Left colon (tissue), 2 donors: ENCODE measurements around the gene ME1. TPM values are rescaled to one million over a fixed set of nuclear protein-coding genes. Genes with fewer than 3 reads are reported as not detected.

ENCODE experiments used
- ATAC-seq: fragments of 200-7000 bp; cut with Tn5 transposase; one replicate; pipeline ENCODE4 v1.9.1; 2020; ENCODE audit warnings: mild to moderate bottlenecking, moderate library complexity
- DNase-seq, 2 donors: peaks; one replicate each; pipeline ENCODE4 v3.0.0-alpha.2; 2020
- intact Hi-C, 2 donors: fragments of 100-400 bp; cut with DNase I in 1 of 2; cut with micrococcal nuclease in 1 of 2; formaldehyde crosslinking; loops; one replicate each; pipeline versions ENCODE4 v1.11.2 to v1.14.0; 2022; cut with DNase I, micrococcal nuclease
- total RNA-seq, 2 donors: library from RNA; stranded (reverse); fragmentation: NEBNext Ultra II Directional; extraction: Animal tissue kit (Norgen Biotek cat#: 25700); gene quantifications; one replicate each; pipeline ENCODE4 v1.2.1, GENCODE V29; 2021
- donor health status: DM: no; HTN: no; CAD: no.
- donor health status: DM: yes; HTN: yes; CAD: no.

The ME1 gene
- total RNA-seq, 2 donors from 2014 or later, result 4.8 to 6.8 TPM

DNA sequence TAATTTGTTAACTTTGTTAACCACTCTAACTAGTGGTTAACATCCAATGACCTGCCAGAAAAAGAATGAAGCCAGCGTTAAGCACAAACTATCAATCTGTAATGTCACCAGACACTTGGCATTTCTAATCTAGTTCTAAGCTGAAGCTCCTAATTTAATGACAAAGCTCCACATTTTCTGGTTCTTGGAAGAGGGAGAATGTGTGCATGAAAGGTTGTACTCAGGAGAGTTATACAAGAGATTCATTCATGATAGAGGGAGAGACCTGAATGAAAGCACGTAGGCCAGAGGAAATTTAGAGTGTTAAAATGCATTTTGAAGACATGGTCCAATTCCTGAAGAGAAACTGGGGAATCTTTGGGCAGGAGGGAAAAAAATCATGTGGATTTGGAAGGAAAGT, 8.3 kb upstream of the ME1 start:
- DNase-seq, result no peak
- intact Hi-C loops, result no loop called here
- no peak for ATAC-seq

DNA sequence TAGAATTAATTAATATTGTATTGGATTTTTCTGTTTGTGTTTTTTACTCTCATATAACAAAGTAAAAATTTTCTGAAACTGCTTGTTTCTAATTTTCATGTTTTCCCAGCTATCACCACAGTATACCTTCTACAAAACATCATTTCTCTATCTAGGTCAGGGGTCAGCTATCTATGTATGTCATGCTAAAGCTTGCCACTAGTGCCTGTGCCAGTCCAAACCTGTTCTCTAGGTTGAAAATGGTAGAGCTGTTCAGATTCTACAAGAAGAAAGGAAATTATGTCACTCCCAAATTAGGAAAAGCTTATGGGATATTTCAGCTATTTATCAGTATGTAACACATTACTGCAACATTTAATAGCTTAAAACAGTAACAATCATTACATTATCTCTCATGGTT, 5.8 kb upstream of the ME1 start:
- intact Hi-C loops, result no loop called here
- DNase-seq (no peak), ATAC-seq (no peak)

GRCh38 chr6:83433177-83433576, 2.3 kb upstream of the ME1 start:
- intact Hi-C loops, result no loop called here
- DNase-seq (no peak), ATAC-seq (no peak)

DNA sequence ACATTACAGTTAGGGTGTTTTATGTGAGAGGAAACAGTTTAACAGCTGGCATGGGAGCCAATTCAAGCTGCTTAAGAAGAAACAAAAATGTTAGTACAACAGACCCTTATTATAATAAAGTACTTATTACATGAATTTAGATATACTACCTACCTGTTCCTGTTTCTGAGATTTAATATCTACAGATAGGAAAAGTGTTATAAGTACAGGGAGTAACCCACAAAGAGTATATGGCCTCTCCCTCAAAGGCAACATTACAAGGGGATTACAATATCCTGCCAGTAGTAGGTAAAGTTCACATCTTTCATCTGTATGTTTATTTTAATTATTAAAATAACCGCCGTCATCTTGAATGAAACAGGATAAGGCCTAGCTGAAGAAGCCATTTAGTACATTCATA, 1.8 kb upstream of the ME1 start:
- ATAC-seq (peak; percentile 51), DNase-seq (no peak)
- intact Hi-C loops, result no loop called here

- intact Hi-C loops, result no loop called here
- ATAC-seq, result peak; percentile 83
- DNase-seq, result peak; percentile 82 to 87
Measured at GRCh38 chr6:83431545-83432155, 799 bp upstream of the ME1 start.

DNA sequence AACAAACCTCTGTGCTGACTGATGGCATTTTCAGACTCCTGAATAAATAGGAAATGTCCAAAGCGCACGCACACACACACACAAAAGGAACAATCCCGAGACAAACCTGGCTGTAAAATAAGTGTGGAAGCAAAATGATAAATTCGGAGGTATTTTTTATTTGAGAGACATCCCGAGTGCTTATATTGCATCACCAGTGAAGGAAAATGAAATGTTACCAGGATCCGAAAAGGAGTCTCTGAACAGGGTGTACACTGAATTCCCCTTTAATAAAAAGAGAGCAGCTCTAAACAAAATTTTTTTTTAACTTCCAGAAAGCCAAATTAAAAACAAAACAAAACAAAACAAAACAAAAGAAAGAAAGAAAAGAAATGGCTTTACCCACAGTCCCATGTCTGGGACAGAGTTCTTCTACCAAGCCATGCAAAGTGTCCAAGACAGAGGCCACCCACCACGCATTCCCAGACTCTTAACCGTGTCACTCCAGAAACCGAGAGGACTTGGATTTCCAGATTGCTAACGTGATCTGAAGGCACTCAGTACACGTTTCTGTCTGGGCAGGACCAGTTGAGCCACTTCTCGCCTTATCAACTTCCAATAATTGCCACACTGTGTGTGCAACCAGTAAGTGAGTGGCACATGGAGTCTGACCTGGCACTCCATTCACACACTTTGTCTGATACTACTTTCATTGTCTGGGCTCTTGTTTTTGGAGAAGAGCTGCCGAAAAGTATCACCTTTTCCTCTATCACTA, 817 bp downstream of the ME1 start:
- intact Hi-C loops, result no loop called here
- ATAC-seq (peak; percentile 10), DNase-seq (peak; percentile 15 to 38)

- DNase-seq (no peak), ATAC-seq (no peak)
- intact Hi-C loops, result no loop called here
Measured at GRCh38 chr6:83429269-83429668, 1.6 kb downstream of the ME1 start.

DNA sequence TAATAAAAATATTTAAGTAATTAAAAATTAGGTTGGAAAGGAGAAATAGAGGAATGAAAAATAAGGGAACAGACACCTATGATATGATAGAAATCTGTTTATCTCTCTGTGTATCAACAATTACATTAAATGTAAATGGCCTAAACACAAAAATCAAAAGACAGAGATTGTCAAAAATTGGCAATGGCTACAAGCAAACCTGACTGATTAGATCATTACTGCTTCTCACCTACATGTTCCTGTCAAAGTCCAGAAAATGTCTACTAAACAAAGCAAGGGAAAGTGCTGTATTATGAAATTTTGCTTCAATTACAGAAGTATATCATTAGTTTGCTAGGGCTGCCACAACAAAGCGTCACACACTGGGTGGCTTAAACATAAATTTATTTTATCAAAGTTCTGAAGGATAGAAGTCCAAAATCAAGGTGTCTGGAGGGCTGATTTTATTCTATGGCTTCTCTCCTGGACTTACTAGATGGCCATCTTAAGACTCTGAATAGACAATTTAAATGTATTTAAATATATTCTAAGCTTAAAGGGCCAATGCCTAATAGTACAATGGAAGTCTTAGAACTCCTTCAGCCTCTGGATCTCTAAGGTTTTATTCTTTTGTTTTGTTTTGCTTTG, 6.3 kb downstream of the ME1 start:
- DNase-seq, result no peak
- ATAC-seq, result no peak
- intact Hi-C loops, result no loop called here

GRCh38 chr6:83417880-83418663, 12.8 kb downstream of the ME1 start:
- ATAC-seq, result peak; percentile 87
- DNase-seq, result no peak
- intact Hi-C loops, result loop anchor here in 1 of 2 donors (5.0 to 10.0 kb wide), 2 partner anchors 94 to 193 kb away; partner anchors contain the start of gene PRSS35

- no peak for ATAC-seq
- DNase-seq, result no peak
- intact Hi-C loops, result loop anchor here in 1 of 2 donors (10.0 kb wide), 1 partner anchor 188 kb away; no protein-coding TSS in a partner anchor
Measured at GRCh38 chr6:83413068-83413467, 17.8 kb downstream of the ME1 start.

GRCh38 chr6:83411731-83412130, 19.1 kb downstream of the ME1 start:
- DNase-seq (no peak), ATAC-seq (no peak)
- intact Hi-C loops, result loop anchor here in 1 of 2 donors (10.0 kb wide), 1 partner anchor 187 kb away; no protein-coding TSS in a partner anchor

- DNase-seq (no peak), ATAC-seq (no peak)
- intact Hi-C loops, result no loop called here
Measured at GRCh38 chr6:83403191-83403590, 27.7 kb downstream of the ME1 start.

- ATAC-seq (no peak), DNase-seq (no peak)
- intact Hi-C loops, result no loop called here
Measured at GRCh38 chr6:83389606-83390005, 41.2 kb downstream of the ME1 start.

GRCh38 chr6:83385473-83385872, 45.4 kb downstream of the ME1 start:
- intact Hi-C loops, result no loop called here

DNA sequence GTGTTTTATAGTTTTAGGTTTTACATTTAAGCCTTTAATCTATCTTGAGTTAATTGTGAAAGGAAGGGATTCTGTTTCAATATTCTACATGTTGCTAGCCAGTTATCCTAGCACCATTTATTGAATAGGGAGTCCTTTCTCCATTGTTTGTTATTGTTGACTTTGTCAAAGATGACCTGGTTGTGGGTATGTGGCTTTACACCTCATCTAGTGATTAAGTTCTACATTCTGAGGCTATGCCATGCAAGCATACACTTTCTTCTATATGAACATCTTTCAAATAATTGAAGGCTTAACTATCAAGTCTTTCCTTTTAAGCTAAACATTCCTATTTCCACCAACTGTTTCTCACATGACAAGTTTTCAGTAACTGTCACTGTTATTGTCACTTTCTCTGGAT, 46.1 kb downstream of the ME1 start:
- intact Hi-C loops, result no loop called here
- no peak for ATAC-seq
- DNase-seq, result no peak

More at GRCh38 chr6:83385473-83385872, 45.4 kb downstream of the ME1 start:
- ATAC-seq, result no peak
- no peak for DNase-seq

DNA sequence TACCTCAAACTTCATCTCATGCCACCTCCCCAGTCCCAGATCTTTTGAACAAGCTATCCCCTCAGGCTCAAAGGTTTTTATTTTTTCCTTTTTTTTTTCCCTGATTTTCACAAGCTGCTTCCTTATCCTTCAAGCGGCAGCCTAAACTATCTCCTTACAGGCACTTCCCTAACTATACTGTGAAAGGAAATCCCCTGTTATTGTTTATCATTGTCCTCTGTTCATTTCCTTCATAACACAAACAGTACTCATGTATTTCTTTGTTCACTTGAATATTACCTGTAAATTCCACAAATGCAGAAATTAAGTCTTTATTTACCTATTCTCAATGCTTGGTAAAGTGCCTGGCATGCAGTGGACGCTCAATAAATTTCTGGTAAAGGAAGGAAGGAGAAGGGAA, 48.9 kb downstream of the ME1 start:
- intact Hi-C loops, result no loop called here
- no peak for DNase-seq
- no peak for ATAC-seq

DNA sequence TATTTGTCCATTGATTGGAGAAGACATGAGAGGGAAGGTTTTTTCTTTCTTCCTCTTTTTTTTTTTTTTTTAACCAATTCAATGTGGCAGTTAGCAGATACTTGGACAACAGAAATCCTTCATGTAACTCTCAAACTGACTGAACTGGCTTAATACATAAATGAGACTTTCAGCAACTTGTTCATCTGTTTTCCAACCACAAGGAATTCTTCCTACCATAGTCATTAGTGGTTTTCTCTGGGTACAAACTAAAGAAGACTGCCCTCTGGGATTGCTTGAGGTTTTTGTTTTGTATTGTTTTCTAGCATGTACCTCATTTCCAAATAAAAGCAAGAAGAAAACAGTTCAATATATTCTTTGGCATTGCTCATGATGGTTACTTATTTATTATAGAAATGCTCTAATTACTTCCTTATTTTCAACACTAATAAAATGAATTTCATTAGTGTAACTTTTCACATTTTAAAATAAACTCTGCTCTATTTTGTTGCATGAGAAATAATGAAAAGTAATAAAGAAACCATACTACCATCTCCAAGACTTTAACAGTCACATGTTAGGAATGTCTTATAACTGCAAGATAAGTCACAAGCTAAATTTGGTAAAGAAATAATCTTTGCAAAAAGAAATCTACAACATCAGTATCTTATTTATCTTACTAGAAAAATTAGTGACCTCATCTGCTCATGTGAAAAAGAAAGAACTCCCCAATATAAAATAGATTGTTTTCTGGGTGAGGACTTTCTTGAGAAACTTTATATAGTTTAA, 52.0 kb downstream of the ME1 start:
- DNase-seq, result no peak
- ATAC-seq, result no peak
- intact Hi-C loops, result no loop called here

DNA sequence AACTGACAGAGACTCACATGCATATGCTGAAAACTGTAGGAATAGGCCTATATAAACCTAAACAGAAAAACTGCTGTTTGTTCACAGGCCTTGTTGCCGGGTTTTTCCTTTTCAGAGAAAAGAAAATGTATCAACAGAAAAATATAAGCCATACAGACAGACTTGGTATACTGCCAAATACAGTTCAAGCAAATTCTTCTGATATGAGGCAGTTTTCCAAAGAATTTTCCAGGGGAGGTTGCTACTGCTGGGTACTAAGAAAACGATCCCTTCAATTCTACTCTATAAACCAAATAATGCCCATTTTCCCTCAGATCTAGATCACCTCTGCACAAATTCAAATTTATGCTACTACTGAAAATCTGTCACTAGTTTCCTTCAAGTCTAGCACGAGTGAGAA, 59.4 kb downstream of the ME1 start:
- intact Hi-C loops, result no loop called here
- DNase-seq (no peak), ATAC-seq (no peak)

- ATAC-seq, result no peak
- DNase-seq, result no peak
- intact Hi-C loops, result no loop called here
Measured at GRCh38 chr6:83370567-83370966, 60.3 kb downstream of the ME1 start.
